Measurements from ENCODE around the gene DUSP14.
"Not testable (repeated sequence)": the region's sequence is repeated elsewhere in the genome, so short reads cannot be mapped to it uniquely, and the experiment has no call there.

DNA sequence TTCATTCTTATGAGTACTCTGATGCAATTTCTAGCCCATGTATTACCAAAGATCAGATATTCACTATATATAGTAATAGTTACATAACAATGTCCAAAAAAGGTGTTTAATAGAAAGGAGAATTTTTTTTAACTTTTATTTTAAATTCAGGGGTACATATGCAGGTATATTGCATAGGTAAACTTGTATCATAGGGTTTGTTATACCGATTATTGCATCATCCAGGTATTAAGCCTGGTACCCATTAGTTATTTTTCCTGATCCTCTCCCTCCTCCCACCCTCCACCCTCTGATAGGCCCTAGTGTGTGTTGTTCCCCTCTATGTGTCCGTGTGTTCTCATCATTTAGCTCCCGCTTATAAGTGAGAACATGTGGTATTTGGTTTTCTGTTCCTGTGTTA is 31.9 kb upstream of the DUSP14 start:
- not testable (repeated sequence) for TF ChIP-seq TAF1 (IDR thresholded peaks at IDR 0.05; ENCODE audit: borderline replicate concordance, low read depth, low read length); POLR2A (IDR thresholded peaks at IDR 0.05; ENCODE audit: low read depth, low read length)
